GM21360 (cell line): ENCODE measurements around the gene DOCK9.
A peak's percentile ranks its signal among the peaks of the same experiment; 100 is the strongest.
"Not testable (repeated sequence)": the region's sequence is repeated elsewhere in the genome, so short reads cannot be mapped to it uniquely, and the experiment has no call there.

ENCODE experiments used
- ATAC-seq: cut with Tn5 transposase; IDR thresholded peaks from one replicate; pipeline ENCODE4 v1.9.1; 2021; ENCODE audit warnings: mild to moderate bottlenecking, moderate library complexity; ENCODE audit not compliant: unreplicated experiment

The DOCK9 gene

GRCh38 chr13:98921786-98922185 lies 56.1 kb downstream of the DOCK9 start:
- no peak for ATAC-seq

GRCh38 chr13:98921015-98921580 lies 56.8 kb downstream of the DOCK9 start:
- no peak for ATAC-seq

GRCh38 chr13:98919566-98919965 lies 58.3 kb downstream of the DOCK9 start:
- ATAC-seq: no peak

- ATAC-seq: no peak
Measured at GRCh38 chr13:98918771-98919170, 59.1 kb downstream of the DOCK9 start.

- ATAC-seq: no peak
Measured at GRCh38 chr13:98917116-98917515, 60.7 kb downstream of the DOCK9 start.

- ATAC-seq: no peak
Measured at GRCh38 chr13:98916403-98916802, 61.5 kb downstream of the DOCK9 start.

GRCh38 chr13:98915981-98916380 lies 61.9 kb downstream of the DOCK9 start:
- ATAC-seq: no peak

GRCh38 chr13:98915563-98915962 lies 62.3 kb downstream of the DOCK9 start:
- no peak for ATAC-seq

GRCh38 chr13:98913741-98914140 lies 64.1 kb downstream of the DOCK9 start:
- no peak for ATAC-seq

- no peak for ATAC-seq
Measured at GRCh38 chr13:98912846-98913245, 65.0 kb downstream of the DOCK9 start.

- ATAC-seq: peak; percentile 59
Measured at GRCh38 chr13:98910501-98910951, 67.3 kb downstream of the DOCK9 start.

GRCh38 chr13:98909016-98909415 lies 68.8 kb downstream of the DOCK9 start:
- no peak for ATAC-seq

- no peak for ATAC-seq
Measured at GRCh38 chr13:98906746-98907502, 70.9 kb downstream of the DOCK9 start.

GRCh38 chr13:98905199-98905598 lies 72.7 kb downstream of the DOCK9 start:
- ATAC-seq: no peak

- ATAC-seq: no peak
Measured at GRCh38 chr13:98900442-98900841, 77.4 kb downstream of the DOCK9 start.

- ATAC-seq: no peak
Measured at GRCh38 chr13:98897706-98898105, 80.2 kb downstream of the DOCK9 start.

- no peak for ATAC-seq
Measured at GRCh38 chr13:98896868-98897144, 81.1 kb downstream of the DOCK9 start.

- no peak for ATAC-seq
Measured at GRCh38 chr13:98896083-98896867, 81.6 kb downstream of the DOCK9 start.

- ATAC-seq: not testable (repeated sequence)
Measured at GRCh38 chr13:98894814-98895213, 83.0 kb downstream of the DOCK9 start.

GRCh38 chr13:98893371-98893770 lies 84.5 kb downstream of the DOCK9 start:
- ATAC-seq: no peak

GRCh38 chr13:98892821-98893220 lies 85.0 kb downstream of the DOCK9 start:
- no peak for ATAC-seq

- ATAC-seq: no peak
Measured at GRCh38 chr13:98892077-98892476, 85.8 kb downstream of the DOCK9 start.
